Lower leg skin (tissue), 3 donors: ENCODE data around the gene STT3B.

Experiments used
- POLR2A ChIP-seq, 2 donors: fragments of 450-650 bp; IDR thresholded peaks; one replicate each; pipeline ENCODE4 v1.6.1; 2016 to 2017; ENCODE audit warnings: antibody characterized with exemption in 2 of 2, mild to moderate bottlenecking in 1 of 2, moderate library complexity in 1 of 2
- TF ChIP-seq, protein P1 (sequence below), 3 donors: fragments of 450-650 bp; IDR thresholded peaks; one replicate each; pipeline ENCODE4 v1.5.1; 2016; ENCODE audit warnings: antibody characterized with exemption in 3 of 3, mild to moderate bottlenecking in 3 of 3, moderate library complexity in 2 of 3

DNA sequence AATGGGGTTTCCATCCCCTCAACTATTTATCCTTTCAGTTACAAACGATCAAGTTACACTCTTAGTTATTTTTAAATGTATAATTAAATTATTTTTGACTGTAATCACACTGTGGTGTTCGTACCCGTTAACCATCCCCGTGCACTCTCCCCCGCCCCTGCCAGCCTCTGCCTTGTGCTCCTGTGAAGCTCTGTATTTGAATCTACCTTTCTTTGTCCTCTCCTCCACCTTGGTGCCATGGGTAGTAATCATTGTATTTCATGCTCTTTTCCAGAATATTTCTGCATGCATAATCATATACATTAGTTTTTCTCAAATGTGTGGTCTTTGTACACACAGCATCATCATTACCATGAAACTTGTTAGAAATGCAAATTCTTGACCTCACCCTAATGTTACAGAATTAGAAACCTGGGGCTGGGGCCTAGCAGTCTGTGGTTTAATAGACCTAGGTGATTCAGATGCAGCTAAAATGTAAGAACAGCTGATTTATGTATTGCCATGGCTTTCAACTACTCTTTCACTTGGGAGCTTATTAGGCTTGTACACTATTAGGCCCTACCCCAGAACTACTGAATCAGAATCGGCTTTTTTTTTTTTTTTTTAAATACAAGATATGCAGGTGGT is 91.5 kb downstream of the STT3B start:
- TF ChIP-seq, protein P1, sequence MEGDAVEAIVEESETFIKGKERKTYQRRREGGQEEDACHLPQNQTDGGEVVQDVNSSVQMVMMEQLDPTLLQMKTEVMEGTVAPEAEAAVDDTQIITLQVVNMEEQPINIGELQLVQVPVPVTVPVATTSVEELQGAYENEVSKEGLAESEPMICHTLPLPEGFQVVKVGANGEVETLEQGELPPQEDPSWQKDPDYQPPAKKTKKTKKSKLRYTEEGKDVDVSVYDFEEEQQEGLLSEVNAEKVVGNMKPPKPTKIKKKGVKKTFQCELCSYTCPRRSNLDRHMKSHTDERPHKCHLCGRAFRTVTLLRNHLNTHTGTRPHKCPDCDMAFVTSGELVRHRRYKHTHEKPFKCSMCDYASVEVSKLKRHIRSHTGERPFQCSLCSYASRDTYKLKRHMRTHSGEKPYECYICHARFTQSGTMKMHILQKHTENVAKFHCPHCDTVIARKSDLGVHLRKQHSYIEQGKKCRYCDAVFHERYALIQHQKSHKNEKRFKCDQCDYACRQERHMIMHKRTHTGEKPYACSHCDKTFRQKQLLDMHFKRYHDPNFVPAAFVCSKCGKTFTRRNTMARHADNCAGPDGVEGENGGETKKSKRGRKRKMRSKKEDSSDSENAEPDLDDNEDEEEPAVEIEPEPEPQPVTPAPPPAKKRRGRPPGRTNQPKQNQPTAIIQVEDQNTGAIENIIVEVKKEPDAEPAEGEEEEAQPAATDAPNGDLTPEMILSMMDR (IDR thresholded peaks at IDR 0.05) = no peak
- TF ChIP-seq POLR2A (IDR thresholded peaks at IDR 0.05) = no peak
